K562 (cell line): ENCODE measurements around the gene CST3.

Experiments
- CREB1 ChIP-seq, 2 experiments: sonication (generic) in 1 of 2; formaldehyde crosslinking in 1 of 2; IDR thresholded peaks; 2 replicates each; pipeline versions ENCODE4 v1.6.1 to v1.8.0; 2012 to 2022; ENCODE audit warnings: inconsistent platforms in 1 of 2, mild to moderate bottlenecking in 1 of 2, missing genetic modification reagents in 1 of 2, moderate library complexity in 1 of 2
- CTCF ChIP-seq, 3 experiments: IDR thresholded peaks in 2 of 3; conservative IDR thresholded peaks in 1 of 3; 2 replicates each; pipeline ENCODE4 v1.5.1; 2011 to 2012; ENCODE audit warnings: low read length in 3 of 3, mild to moderate bottlenecking in 3 of 3, control low read depth in 2 of 3, improper control_type of control experiment in 1 of 3, inconsistent platforms in 1 of 3, low read depth in 1 of 3, mixed read lengths in 1 of 3, moderate library complexity in 1 of 3; ENCODE audit not compliant: insufficient read depth in 2 of 3
- EZH2 ChIP-seq: IDR thresholded peaks from 2 replicates; pipeline ENCODE4 v1.6.1; 2012; ENCODE audit warnings: low read depth, mild to moderate bottlenecking, inconsistent platforms, low read length, borderline replicate concordance
- FOS ChIP-seq: IDR thresholded peaks from 3 replicates; pipeline ENCODE4 v1.6.1; 2011; ENCODE audit not compliant: insufficient read length; ENCODE audit errors: extremely low read depth
- GTF2F1 ChIP-seq: IDR thresholded peaks from 2 replicates; pipeline ENCODE4 v1.6.1; 2011; ENCODE audit warnings: low read depth, low read length, improper control_type of control experiment
- IRF9 ChIP-seq: fragments of 450-650 bp; IDR thresholded peaks from 2 replicates; pipeline ENCODE4 v1.6.1; 2016; ENCODE audit warnings: missing biosample characterization, missing genetic modification characterization
- JUNB ChIP-seq: fragments of 450-650 bp; formaldehyde crosslinking; conservative IDR thresholded peaks from 2 replicates; pipeline ENCODE4 v1.4.0; 2020; ENCODE audit warnings: mild to moderate bottlenecking
- TAF1 ChIP-seq: IDR thresholded peaks from 2 replicates; pipeline ENCODE4 v1.6.1; 2011; ENCODE audit warnings: mild to moderate bottlenecking, low read length, moderate library complexity; ENCODE audit not compliant: insufficient read depth, control insufficient read depth, severe bottlenecking; ENCODE audit errors: extremely low read depth
- TFAP4 ChIP-seq: sonication (generic); formaldehyde crosslinking; IDR thresholded peaks from 2 replicates; pipeline ENCODE4 v1.8.0; 2022; ENCODE audit warnings: missing genetic modification reagents, mild to moderate bottlenecking, moderate library complexity, borderline replicate concordance

- TF ChIP-seq CTCF (IDR thresholded peaks at IDR 0.05 in 2 of 3, conservative IDR thresholded peaks at IDR 0.05 in 1 of 3; ENCODE audit: insufficient read depth in 2 of 3, low read depth in 1 of 3, low read length in 3 of 3), result no peak
- TF ChIP-seq GTF2F1, result no peak
- TF ChIP-seq JUNB (CRISPR knock-in tag), result no peak
- TF ChIP-seq IRF9 (tag), result no peak
- TF ChIP-seq CREB1 (IDR thresholded peaks at IDR 0.05), result no peak
- no peak for TF ChIP-seq CREB1 (CRISPR knock-in tag; IDR thresholded peaks at IDR 0.05)
- TF ChIP-seq TAF1, result no peak
- no peak for TF ChIP-seq TFAP4
- no peak for TF ChIP-seq FOS
- no peak for TF ChIP-seq EZH2
These were observed 30.1 kb downstream of the CST3 start for GRCh38 chr20:23607497-23608245.
